Panc1 (cell line): Measurements from ENCODE around the gene PPP1R16B. TPM values are rescaled to one million over a fixed set of nuclear protein-coding genes. Genes with fewer than 3 reads are reported as not detected.

Experiments used
- ATAC-seq: fragments of 200-7000 bp; cut with Tn5 transposase; 2 replicates; pipeline ENCODE4 v1.9.1; 2020; ENCODE audit warnings: mild to moderate bottlenecking, moderate library complexity
- BruUV-seq: library from RNA; stranded (reverse); fragments of 400-500 nt; replicated peaks from 2 replicates; lab custom pipeline; 2021; lab: Mats Ljungman, UMichigan
- CTCF ChIA-PET: fragments of 300-600 bp; sonication (Branson Sonifier 250); formaldehyde crosslinking; loops from one replicate; lab custom pipeline; 2022; ENCODE audit warnings: antibody characterized with exemption; lab: Charles Lee
- POLR2A ChIA-PET: fragments of 300-600 bp; sonication (Branson Sonifier 250); formaldehyde crosslinking; loops from one replicate; lab custom pipeline; 2022; ENCODE audit warnings: antibody characterized with exemption; lab: Charles Lee
- DNase-seq: peaks from one replicate; pipeline ENCODE4 v3.0.0-alpha.2; 2010; ENCODE audit warnings: low read depth, low spot score
- H3K27ac ChIP-seq: 2 replicates; pipeline ENCODE4 v1.5.1; 2011; ENCODE audit warnings: mild to moderate bottlenecking, low read length, inconsistent platforms
- H3K27me3 ChIP-seq: fragments of 200-500 bp; sonication (Bioruptor generic); 2 replicates; pipeline ENCODE4 v1.6.0; 2014; ENCODE audit warnings: low read length, inconsistent platforms; ENCODE audit not compliant: control insufficient read depth, insufficient read depth
- H3K36me3 ChIP-seq: fragments of 200-500 bp; sonication (Bioruptor generic); 2 replicates; pipeline ENCODE4 v1.5.1; 2014; ENCODE audit warnings: inconsistent platforms, mild to moderate bottlenecking, low read length, moderate library complexity; ENCODE audit not compliant: control insufficient read depth, insufficient read depth
- H3K4me1 ChIP-seq: 2 replicates; pipeline ENCODE4 v1.5.1; 2011; ENCODE audit warnings: inconsistent platforms, mild to moderate bottlenecking, low read length, moderate library complexity; ENCODE audit not compliant: control insufficient read depth, insufficient read depth
- H3K4me3 ChIP-seq, 2 experiments: 2 replicates each; pipeline ENCODE4 v1.5.1; 2011 to 2012; ENCODE audit warnings: low read depth in 2 of 2, low read length in 2 of 2, mild to moderate bottlenecking in 2 of 2, inconsistent platforms in 1 of 2, moderate library complexity in 1 of 2
- H3K9me3 ChIP-seq: fragments of 200-500 bp; sonication (Bioruptor generic); 2 replicates; pipeline ENCODE4 v1.5.1; 2014; ENCODE audit warnings: low read depth, mild to moderate bottlenecking, inconsistent platforms, low read length, moderate library complexity; ENCODE audit not compliant: control insufficient read depth, insufficient read depth
- POLR2AphosphoS5 ChIP-seq: IDR thresholded peaks from 2 replicates; pipeline ENCODE4 v1.6.1; 2012; ENCODE audit warnings: mild to moderate bottlenecking, low read depth, low read length, moderate library complexity
- SIN3A ChIP-seq: IDR thresholded peaks from 2 replicates; pipeline ENCODE4 v1.6.1; 2012; ENCODE audit warnings: low read depth, mild to moderate bottlenecking, low read length, moderate library complexity, borderline replicate concordance; ENCODE audit not compliant: insufficient read depth
- TCF7L2 ChIP-seq: IDR thresholded peaks from 2 replicates; pipeline ENCODE4 v1.6.1; 2011; ENCODE audit warnings: mild to moderate bottlenecking, low read depth, low read length, inconsistent platforms
- in situ Hi-C: cut with HindIII; loops from 2 replicates; pipeline ENCODE4 v1.10.0; 2016; ENCODE audit warnings: low sequenced_read_pairs, low pct_unique_long_range_greater_than_20kb
- intact Hi-C: fragments of 100-400 bp; cut with micrococcal nuclease; formaldehyde crosslinking; loops from one replicate; pipeline ENCODE4 v1.10.0; 2022; ENCODE audit not compliant: unreplicated experiment
- total RNA-seq: library from RNA; stranded (reverse); gene quantifications from one replicate; pipeline ENCODE4 v1.2.1, GENCODE V29; 2021; ENCODE audit not compliant: unreplicated experiment
- TF ChIP-seq, protein P1 (sequence below), 2 experiments: IDR thresholded peaks; 2 replicates each; pipeline ENCODE4 v1.6.1; 2011 to 2012; ENCODE audit warnings: low read depth in 2 of 2, control low read depth in 1 of 2, low read length in 1 of 2, mild to moderate bottlenecking in 1 of 2, moderate library complexity in 1 of 2; ENCODE audit not compliant: insufficient read depth in 1 of 2
- TF ChIP-seq, protein P2 (sequence below): fragments of 450-650 bp; IDR thresholded peaks from 2 replicates; pipeline ENCODE4 v1.5.1; 2017; ENCODE audit warnings: mild to moderate bottlenecking

The PPP1R16B gene
- total RNA-seq, 1 experiment from 2014 or later, result 0.92 TPM

DNA sequence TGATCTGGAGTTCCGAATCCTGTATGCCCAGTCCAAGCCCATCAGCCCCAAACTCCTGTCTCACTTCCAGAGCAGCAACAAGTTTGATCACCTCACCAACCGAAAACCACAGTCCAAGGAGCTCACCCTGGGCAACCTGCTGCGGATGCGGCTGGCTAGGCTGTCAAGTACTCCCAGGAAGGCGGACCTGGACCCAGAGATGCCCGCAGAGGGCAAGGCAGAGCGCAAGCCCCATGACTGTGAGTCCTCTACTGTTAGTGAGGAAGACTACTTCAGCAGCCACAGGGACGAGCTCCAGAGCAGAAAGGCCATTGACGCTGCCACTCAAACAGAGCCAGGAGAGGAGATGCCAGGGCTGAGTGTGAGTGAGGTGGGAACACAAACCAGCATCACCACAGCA, 146.1 kb downstream of the PPP1R16B start:
- H3K27ac ChIP-seq, result no peak overlapping the region
- CTCF ChIA-PET, result no interaction called here
- no peaks in the 10 kb centered on the region for H3K4me1 ChIP-seq
- no peaks in the 10 kb centered on the region for H3K9me3 ChIP-seq
- H3K27me3 ChIP-seq, result no peaks in the 10 kb centered on the region
- intact Hi-C loops (no loop called here), in situ Hi-C loops (no loop called here)
- peaks cover 28% of the 10 kb centered on the region for H3K36me3 ChIP-seq
- no TSS peak for BruUV-seq
- no peak for DNase-seq
- TF ChIP-seq, protein P1, sequence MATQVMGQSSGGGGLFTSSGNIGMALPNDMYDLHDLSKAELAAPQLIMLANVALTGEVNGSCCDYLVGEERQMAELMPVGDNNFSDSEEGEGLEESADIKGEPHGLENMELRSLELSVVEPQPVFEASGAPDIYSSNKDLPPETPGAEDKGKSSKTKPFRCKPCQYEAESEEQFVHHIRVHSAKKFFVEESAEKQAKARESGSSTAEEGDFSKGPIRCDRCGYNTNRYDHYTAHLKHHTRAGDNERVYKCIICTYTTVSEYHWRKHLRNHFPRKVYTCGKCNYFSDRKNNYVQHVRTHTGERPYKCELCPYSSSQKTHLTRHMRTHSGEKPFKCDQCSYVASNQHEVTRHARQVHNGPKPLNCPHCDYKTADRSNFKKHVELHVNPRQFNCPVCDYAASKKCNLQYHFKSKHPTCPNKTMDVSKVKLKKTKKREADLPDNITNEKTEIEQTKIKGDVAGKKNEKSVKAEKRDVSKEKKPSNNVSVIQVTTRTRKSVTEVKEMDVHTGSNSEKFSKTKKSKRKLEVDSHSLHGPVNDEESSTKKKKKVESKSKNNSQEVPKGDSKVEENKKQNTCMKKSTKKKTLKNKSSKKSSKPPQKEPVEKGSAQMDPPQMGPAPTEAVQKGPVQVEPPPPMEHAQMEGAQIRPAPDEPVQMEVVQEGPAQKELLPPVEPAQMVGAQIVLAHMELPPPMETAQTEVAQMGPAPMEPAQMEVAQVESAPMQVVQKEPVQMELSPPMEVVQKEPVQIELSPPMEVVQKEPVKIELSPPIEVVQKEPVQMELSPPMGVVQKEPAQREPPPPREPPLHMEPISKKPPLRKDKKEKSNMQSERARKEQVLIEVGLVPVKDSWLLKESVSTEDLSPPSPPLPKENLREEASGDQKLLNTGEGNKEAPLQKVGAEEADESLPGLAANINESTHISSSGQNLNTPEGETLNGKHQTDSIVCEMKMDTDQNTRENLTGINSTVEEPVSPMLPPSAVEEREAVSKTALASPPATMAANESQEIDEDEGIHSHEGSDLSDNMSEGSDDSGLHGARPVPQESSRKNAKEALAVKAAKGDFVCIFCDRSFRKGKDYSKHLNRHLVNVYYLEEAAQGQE (IDR thresholded peaks at IDR 0.05; ENCODE audit: insufficient read depth in 1 of 2, low read depth in 2 of 2, low read length in 1 of 2), result no peak
- TF ChIP-seq SIN3A (no peak), TCF7L2 (no peak), POLR2AphosphoS5 (no peak)
- TF ChIP-seq, protein P2, sequence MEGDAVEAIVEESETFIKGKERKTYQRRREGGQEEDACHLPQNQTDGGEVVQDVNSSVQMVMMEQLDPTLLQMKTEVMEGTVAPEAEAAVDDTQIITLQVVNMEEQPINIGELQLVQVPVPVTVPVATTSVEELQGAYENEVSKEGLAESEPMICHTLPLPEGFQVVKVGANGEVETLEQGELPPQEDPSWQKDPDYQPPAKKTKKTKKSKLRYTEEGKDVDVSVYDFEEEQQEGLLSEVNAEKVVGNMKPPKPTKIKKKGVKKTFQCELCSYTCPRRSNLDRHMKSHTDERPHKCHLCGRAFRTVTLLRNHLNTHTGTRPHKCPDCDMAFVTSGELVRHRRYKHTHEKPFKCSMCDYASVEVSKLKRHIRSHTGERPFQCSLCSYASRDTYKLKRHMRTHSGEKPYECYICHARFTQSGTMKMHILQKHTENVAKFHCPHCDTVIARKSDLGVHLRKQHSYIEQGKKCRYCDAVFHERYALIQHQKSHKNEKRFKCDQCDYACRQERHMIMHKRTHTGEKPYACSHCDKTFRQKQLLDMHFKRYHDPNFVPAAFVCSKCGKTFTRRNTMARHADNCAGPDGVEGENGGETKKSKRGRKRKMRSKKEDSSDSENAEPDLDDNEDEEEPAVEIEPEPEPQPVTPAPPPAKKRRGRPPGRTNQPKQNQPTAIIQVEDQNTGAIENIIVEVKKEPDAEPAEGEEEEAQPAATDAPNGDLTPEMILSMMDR, result no peak
- H3K4me3 ChIP-seq, result no peak overlapping the region
- POLR2A ChIA-PET, result no interaction called here
- no peak for ATAC-seq

DNA sequence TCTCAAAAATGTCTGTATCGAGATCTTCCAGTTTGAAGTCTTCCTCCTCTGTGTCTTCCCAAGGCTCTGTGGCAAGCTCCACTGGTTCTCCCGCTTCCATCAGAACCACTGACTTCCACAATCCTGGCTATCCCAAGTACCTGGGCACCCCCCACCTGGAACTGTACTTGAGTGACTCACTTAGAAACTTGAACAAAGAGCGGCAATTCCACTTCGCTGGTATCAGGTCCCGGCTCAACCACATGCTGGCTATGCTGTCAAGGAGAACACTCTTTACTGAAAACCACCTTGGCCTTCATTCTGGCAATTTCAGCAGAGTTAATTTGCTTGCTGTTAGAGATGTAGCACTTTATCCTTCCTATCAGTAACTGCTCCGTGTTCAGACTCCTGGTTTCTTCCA, 146.7 kb downstream of the PPP1R16B start:
- Histone ChIP-seq H3K27ac (no peak overlapping the region), H3K36me3 (peaks cover 23% of the 10 kb centered on the region), H3K4me3 (no peak overlapping the region), H3K4me1 (no peaks in the 10 kb centered on the region), H3K27me3 (no peaks in the 10 kb centered on the region), H3K9me3 (no peaks in the 10 kb centered on the region)
- POLR2A ChIA-PET, result no interaction called here
- in situ Hi-C loops, result no loop called here
- CTCF ChIA-PET, result no interaction called here
- ATAC-seq, result no peak
- BruUV-seq, result TSS peak; percentile 56
- TF ChIP-seq TCF7L2 (no peak), POLR2AphosphoS5 (no peak), SIN3A (no peak)
- TF ChIP-seq, protein P2, result no peak
- TF ChIP-seq, protein P1 (IDR thresholded peaks at IDR 0.05; ENCODE audit: insufficient read depth in 1 of 2, low read depth in 2 of 2, low read length in 1 of 2), result no peak
- no peak for DNase-seq
- intact Hi-C loops, result no loop called here
